NCI-H1436 (cell line): ENCODE results near the gene NELFCD.
"Not testable (repeated sequence)": the region's sequence is repeated elsewhere in the genome, so short reads cannot be mapped to it uniquely, and the experiment has no call there.

Experiments
- DNase-seq: peaks from one replicate; lab custom pipeline; 2025; lab: John Stamatoyannopoulos, UW

NELFCD gene

GRCh38 chr20:58980711-58981627, at the start of gene NELFCD:
Gene NELFCD (plus strand): TSS chr20:58981256. CDS start chr20:58981310, 54 bp downstream.
- peak; percentile 84 for DNase-seq

GRCh38 chr20:58932170-58932569, 48.9 kb upstream of the NELFCD start:
- no peak for DNase-seq

- no peak for DNase-seq
Observed at GRCh38 chr20:58938078-58938477, 43.0 kb upstream of the NELFCD start.

- no peak for DNase-seq
Observed at GRCh38 chr20:58938541-58938940, 42.5 kb upstream of the NELFCD start.

GRCh38 chr20:58941471-58941870, 39.6 kb upstream of the NELFCD start:
- no peak for DNase-seq

- DNase-seq, result no peak
Observed at GRCh38 chr20:58942549-58942948, 38.5 kb upstream of the NELFCD start.

GRCh38 chr20:58944610-58945009, 36.4 kb upstream of the NELFCD start:
- no peak for DNase-seq

GRCh38 chr20:58945965-58946631, 35.0 kb upstream of the NELFCD start:
- DNase-seq, result no peak

GRCh38 chr20:58947797-58948388, 33.2 kb upstream of the NELFCD start:
- DNase-seq, result not testable (repeated sequence)

- DNase-seq, result no peak
Observed at GRCh38 chr20:58950603-58951002, 30.5 kb upstream of the NELFCD start.

- DNase-seq, result no peak
Observed at GRCh38 chr20:58953050-58953449, 28.0 kb upstream of the NELFCD start.

GRCh38 chr20:58956078-58956477, 25.0 kb upstream of the NELFCD start:
- DNase-seq, result no peak

GRCh38 chr20:58959652-58960051, 21.4 kb upstream of the NELFCD start:
- no peak for DNase-seq

- DNase-seq, result no peak
Observed at GRCh38 chr20:58963060-58963584, 17.9 kb upstream of the NELFCD start.

- DNase-seq, result not testable (repeated sequence)
Observed at GRCh38 chr20:58963922-58964321, 17.1 kb upstream of the NELFCD start.

- no peak for DNase-seq
Observed at GRCh38 chr20:58965270-58966064, 15.6 kb upstream of the NELFCD start.

- no peak for DNase-seq
Observed at GRCh38 chr20:58967652-58968429, 13.2 kb upstream of the NELFCD start.

- DNase-seq, result no peak
Observed at GRCh38 chr20:58969439-58969838, 11.6 kb upstream of the NELFCD start.

- DNase-seq, result no peak
Observed at GRCh38 chr20:58970146-58970545, 10.9 kb upstream of the NELFCD start.

- DNase-seq, result no peak
Observed at GRCh38 chr20:58971429-58971828, 9.6 kb upstream of the NELFCD start.

GRCh38 chr20:58973179-58973578, 7.9 kb upstream of the NELFCD start:
- DNase-seq, result no peak
